WTC11 (cell line): ENCODE results near the gene ZNF660. TPM values are rescaled to one million over a fixed set of nuclear protein-coding genes. Genes with fewer than 3 reads are reported as not detected.

Source experiments
- ATAC-seq: fragments of 200-7000 bp; cut with Tn5 transposase; 2 replicates; pipeline ENCODE4 v1.10.0; 2021; ENCODE audit warnings: mild to moderate bottlenecking, moderate library complexity
- CTCF ChIA-PET: fragments of 300-600 bp; sonication (Branson Sonifier 250); formaldehyde crosslinking; loops from one replicate; lab custom pipeline; 2021; ENCODE audit warnings: antibody characterized with exemption; lab: Charles Lee
- POLR2A ChIA-PET: fragments of 350-600 bp; sonication (Branson Sonifier 250); formaldehyde crosslinking; loops from one replicate; lab custom pipeline; 2021; ENCODE audit warnings: antibody characterized with exemption; lab: Charles Lee
- DNase-seq: peaks from one replicate; pipeline ENCODE4 v3.0.0; 2021; ENCODE audit warnings: low spot score
- H3K27ac Mint-ChIP-seq: 2 replicates; pipeline ENCODE4 v1.8.0; 2021; ENCODE audit warnings: mixed read lengths
- H3K27me3 Mint-ChIP-seq: 2 replicates; pipeline ENCODE4 v1.8.0; 2021; ENCODE audit warnings: low read depth, mild to moderate bottlenecking, moderate library complexity, mixed read lengths
- H3K36me3 Mint-ChIP-seq: 2 replicates; pipeline ENCODE4 v1.8.0; 2021; ENCODE audit warnings: mixed read lengths
- H3K4me1 Mint-ChIP-seq: 2 replicates; pipeline ENCODE4 v1.8.0; 2022; ENCODE audit warnings: mixed read lengths
- H3K4me3 Mint-ChIP-seq: 2 replicates; pipeline ENCODE4 v1.8.0; 2021; ENCODE audit warnings: mild to moderate bottlenecking, moderate library complexity, mixed read lengths
- H3K9me3 Mint-ChIP-seq: 2 replicates; pipeline ENCODE4 v1.8.0; 2021; ENCODE audit warnings: mixed read lengths
- CBFB ChIP-seq: sonication (generic); formaldehyde crosslinking; IDR thresholded peaks from 2 replicates; pipeline ENCODE4 v1.8.1; 2022; ENCODE audit warnings: mild to moderate bottlenecking, low read depth, missing genetic modification reagents
- CTCF ChIP-seq: fragments of 200-600 bp; IDR thresholded peaks from 2 replicates; pipeline ENCODE4 v1.8.0; 2022; ENCODE audit warnings: antibody characterized with exemption
- EMX1 ChIP-seq: fragments of 250-450 bp; sonication (Bioruptor Pico); IDR thresholded peaks from 2 replicates; pipeline ENCODE4 v1.8.0; 2021; ENCODE audit warnings: mild to moderate bottlenecking
- FOXP4 ChIP-seq: sonication (generic); formaldehyde crosslinking; IDR thresholded peaks from 2 replicates; pipeline ENCODE4 v1.8.0; 2022; ENCODE audit warnings: mild to moderate bottlenecking, missing genetic modification reagents
- GRHL2 ChIP-seq: fragments of 250-450 bp; sonication (Bioruptor Pico); IDR thresholded peaks from 2 replicates; pipeline ENCODE4 v1.8.0; 2022; ENCODE audit warnings: mild to moderate bottlenecking, moderate library complexity; ENCODE audit not compliant: insufficient replicate concordance, severe bottlenecking
- IRF2 ChIP-seq: sonication (generic); formaldehyde crosslinking; IDR thresholded peaks from 2 replicates; pipeline ENCODE4 v1.8.0; 2022; ENCODE audit warnings: low read depth, missing genetic modification reagents, borderline replicate concordance
- JAZF1 ChIP-seq: fragments of 250-450 bp; sonication (Bioruptor Pico); IDR thresholded peaks from 2 replicates; pipeline ENCODE4 v1.9.0; 2021; ENCODE audit warnings: moderate library complexity, mild to moderate bottlenecking, inconsistent platforms
- MYBL2 ChIP-seq: sonication (generic); formaldehyde crosslinking; IDR thresholded peaks from 2 replicates; pipeline ENCODE4 v1.8.1; 2023; ENCODE audit warnings: mild to moderate bottlenecking, moderate library complexity, missing genetic modification reagents
- NFE2L1 ChIP-seq: sonication (generic); formaldehyde crosslinking; IDR thresholded peaks from 2 replicates; pipeline ENCODE4 v1.8.1; 2023; ENCODE audit warnings: missing genetic modification reagents
- TEAD4 ChIP-seq: sonication (generic); formaldehyde crosslinking; IDR thresholded peaks from 2 replicates; pipeline ENCODE4 v1.8.0; 2022; ENCODE audit warnings: mild to moderate bottlenecking, missing genetic modification reagents
- USF1 ChIP-seq: sonication (generic); formaldehyde crosslinking; IDR thresholded peaks from 2 replicates; pipeline ENCODE4 v1.8.0; 2022; ENCODE audit warnings: mild to moderate bottlenecking, missing genetic modification reagents
- ZNF121 ChIP-seq: sonication (generic); formaldehyde crosslinking; IDR thresholded peaks from 2 replicates; pipeline ENCODE4 v1.8.0; 2023; ENCODE audit warnings: missing genetic modification reagents
- ZNF232 ChIP-seq: sonication (generic); formaldehyde crosslinking; IDR thresholded peaks from 2 replicates; pipeline ENCODE4 v1.8.0; 2022; ENCODE audit warnings: mild to moderate bottlenecking, missing genetic modification reagents
- ZNF425 ChIP-seq: fragments of 250-450 bp; sonication (Bioruptor Pico); conservative IDR thresholded peaks from 2 replicates; pipeline ENCODE4 v1.9.0; 2021; ENCODE audit warnings: mild to moderate bottlenecking
- ZNF671 ChIP-seq: fragments of 250-450 bp; sonication (Bioruptor Pico); IDR thresholded peaks from 2 replicates; pipeline ENCODE4 v1.8.0; 2021; ENCODE audit warnings: mild to moderate bottlenecking
- ZSCAN18 ChIP-seq: fragments of 250-450 bp; sonication (Bioruptor Pico); IDR thresholded peaks from 2 replicates; pipeline ENCODE4 v2.1.2; 2022; ENCODE audit warnings: mild to moderate bottlenecking, moderate library complexity
- total RNA-seq: library from RNA; stranded (reverse); gene quantifications from 3 replicates; pipeline ENCODE4 v1.2.3, GENCODE V29; 2021

The ZNF660 gene
- total RNA-seq, 1 experiment from 2014 or later, result 9.0 TPM

- TF ChIP-seq ZSCAN18 (CRISPR knock-in tag) (no peak), ZNF671 (CRISPR knock-in tag) (no peak), FOXP4 (peak; percentile 58; the same call in 1 of the 2 replicates), CBFB (CRISPR knock-in tag) (no peak), TEAD4 (CRISPR knock-in tag) (no peak), MYBL2 (CRISPR knock-in tag) (peak; percentile 49; the same call in 1 of the 2 replicates), NFE2L1 (CRISPR knock-in tag) (no peak), CTCF (no peak), ZNF232 (CRISPR knock-in tag) (no peak), USF1 (0 out of 2 replicates have a peak, but pooled peaks have one; percentile 15)
Observed at GRCh38 chr3:44624749-44625480, 40.2 kb downstream of the ZNF660 start, which contains the start of gene ZNF197 (continued).

- Mint-ChIP-seq H3K9me3 (no peaks in the 10 kb centered on the region), H3K27ac (no peak overlapping the region), H3K4me1 (peaks cover 11% of the 10 kb centered on the region), H3K4me3 (no peak overlapping the region), H3K27me3 (no peaks in the 10 kb centered on the region), H3K36me3 (peaks cover 13% of the 10 kb centered on the region)
- ATAC-seq (no peak), DNase-seq (no peak)
- ChIA-PET CTCF (no interaction called here), POLR2A (interaction anchor here (0.7 kb wide), 1 partner anchor 20 kb away, joined by 4 read pairs; the partner anchor contains the start of gene ZNF35)
- TF ChIP-seq EMX1 (CRISPR knock-in tag) (no peak), ZNF121 (CRISPR knock-in tag) (no peak), ZNF425 (CRISPR knock-in tag) (no peak), GRHL2 (CRISPR knock-in tag) (no peak), JAZF1 (no peak), IRF2 (CRISPR knock-in tag) (no peak)
Observed at GRCh38 chr3:44628716-44629115, 44.0 kb downstream of the ZNF660 start.
